Globus pallidus (tissue), 1 donor: ENCODE results near the gene PNN.
"Not testable (repeated sequence)": the region's sequence is repeated elsewhere in the genome, so short reads cannot be mapped to it uniquely, and the experiment has no call there.

Experiments used
- DNase-seq: peaks from one replicate; pipeline ENCODE4 v3.0.0-alpha.2; 2015; ENCODE audit warnings: low spot score

The PNN gene

GRCh38 chr14:39181026-39181692 is 6.1 kb downstream of the PNN start:
- DNase-seq: no peak

GRCh38 chr14:39181693-39182047 is 6.6 kb downstream of the PNN start:
- no peak for DNase-seq

- no peak for DNase-seq
These were observed 8.0 kb downstream of the PNN start for GRCh38 chr14:39182770-39183684.

GRCh38 chr14:39183685-39184003 is 8.6 kb downstream of the PNN start:
- not testable (repeated sequence) for DNase-seq

- DNase-seq: no peak
These were observed 9.7 kb downstream of the PNN start for GRCh38 chr14:39184628-39185255.

GRCh38 chr14:39185256-39186049 is 10.4 kb downstream of the PNN start:
- DNase-seq: no peak

- no peak for DNase-seq
These were observed 12.0 kb downstream of the PNN start for GRCh38 chr14:39186941-39187525.

GRCh38 chr14:39203659-39204606 is 28.9 kb downstream of the PNN start:
- no peak for DNase-seq

- not testable (repeated sequence) for DNase-seq
These were observed 32.4 kb downstream of the PNN start for GRCh38 chr14:39207430-39207829.

GRCh38 chr14:39211109-39211741 is 36.2 kb downstream of the PNN start:
- no peak for DNase-seq

- DNase-seq: no peak
These were observed 37.0 kb downstream of the PNN start for GRCh38 chr14:39212034-39212433.

GRCh38 chr14:39212693-39213092 is 37.6 kb downstream of the PNN start:
- DNase-seq: no peak

- no peak for DNase-seq
These were observed 42.3 kb downstream of the PNN start for GRCh38 chr14:39217214-39217879.

- no peak for DNase-seq
These were observed 43.2 kb downstream of the PNN start for GRCh38 chr14:39218171-39218769.

- no peak for DNase-seq
These were observed 44.0 kb downstream of the PNN start for GRCh38 chr14:39219075-39219499.

- not testable (repeated sequence) for DNase-seq
These were observed 45.4 kb downstream of the PNN start for GRCh38 chr14:39220473-39220872.

GRCh38 chr14:39228044-39228443 is 53.0 kb downstream of the PNN start:
- DNase-seq: no peak

- no peak for DNase-seq
These were observed 53.6 kb downstream of the PNN start for GRCh38 chr14:39228509-39229221.

- no peak for DNase-seq
These were observed 54.1 kb downstream of the PNN start for GRCh38 chr14:39229222-39229543.
